Neural progenitor cell (in vitro differentiated cells): ENCODE data around the gene HSPA4. TPM values are rescaled to one million over a fixed set of nuclear protein-coding genes. Genes with fewer than 3 reads are reported as not detected.

Source experiments
- DNase-seq: peaks from one replicate; pipeline ENCODE4 v3.0.0-alpha.2; 2016; ENCODE audit warnings: low spot score
- H2AFZ ChIP-seq: fragments of 200-600 bp; sonication (generic); replicated peaks from 2 replicates; pipeline ENCODE4 v1.6.1; 2016; ENCODE audit warnings: antibody characterized with exemption
- H3F3A ChIP-seq: fragments of 200-600 bp; sonication (generic); 2 replicates; pipeline ENCODE4 v1.6.1; 2016; ENCODE audit warnings: antibody characterized with exemption, low read depth
- H3K27ac ChIP-seq: fragments of 200-600 bp; sonication (generic); 2 replicates; pipeline ENCODE4 v1.5.1; 2016; ENCODE audit warnings: mild to moderate bottlenecking
- H3K27me3 ChIP-seq: fragments of 200-600 bp; sonication (generic); 2 replicates; pipeline ENCODE4 v1.6.1; 2016; ENCODE audit warnings: mild to moderate bottlenecking, moderate library complexity
- H3K36me3 ChIP-seq: fragments of 200-600 bp; sonication (generic); 2 replicates; pipeline ENCODE4 v1.5.1; 2016
- H3K4me1 ChIP-seq: fragments of 200-600 bp; sonication (generic); 2 replicates; pipeline ENCODE4 v1.6.1; 2016; ENCODE audit warnings: mixed run types
- H3K4me2 ChIP-seq: fragments of 200-600 bp; sonication (generic); 2 replicates; pipeline ENCODE4 v1.6.1; 2016
- H3K4me3 ChIP-seq: fragments of 200-600 bp; sonication (generic); 2 replicates; pipeline ENCODE4 v1.5.1; 2016
- H3K79me2 ChIP-seq: fragments of 200-600 bp; sonication (generic); 2 replicates; pipeline ENCODE4 v1.6.1; 2016; ENCODE audit warnings: low read depth
- H3K9ac ChIP-seq: fragments of 200-600 bp; sonication (generic); 2 replicates; pipeline ENCODE4 v1.6.1; 2016
- H3K9me3 ChIP-seq: fragments of 200-600 bp; sonication (generic); 2 replicates; pipeline ENCODE4 v1.5.1; 2016; ENCODE audit warnings: low read depth
- H4K20me1 ChIP-seq: fragments of 200-600 bp; sonication (generic); 2 replicates; pipeline ENCODE4 v1.6.1; 2016; ENCODE audit warnings: low read depth
- H3K27ac Mint-ChIP-seq: 3 replicates; pipeline ENCODE4 v1.8.0; 2021; ENCODE audit warnings: mixed read lengths
- H3K27me3 Mint-ChIP-seq: 2 replicates; pipeline ENCODE4 v1.8.0; 2022; ENCODE audit warnings: low read depth, mild to moderate bottlenecking, inconsistent platforms, moderate library complexity, mixed read lengths; ENCODE audit not compliant: insufficient read depth
- H3K36me3 Mint-ChIP-seq: 3 replicates; pipeline ENCODE4 v1.8.0; 2021; ENCODE audit warnings: mixed read lengths
- H3K4me1 Mint-ChIP-seq: 3 replicates; pipeline ENCODE4 v1.8.0; 2021; ENCODE audit warnings: mixed read lengths
- H3K4me3 Mint-ChIP-seq: 3 replicates; pipeline ENCODE4 v1.8.0; 2021; ENCODE audit warnings: mild to moderate bottlenecking, moderate library complexity, mixed read lengths
- H3K9me3 Mint-ChIP-seq: 3 replicates; pipeline ENCODE4 v1.8.0; 2020; ENCODE audit warnings: mixed read lengths
- EZH2 ChIP-seq: fragments of 200-600 bp; sonication (generic); IDR thresholded peaks from 2 replicates; pipeline ENCODE4 v1.6.1; 2017; ENCODE audit warnings: antibody characterized with exemption, mild to moderate bottlenecking, moderate library complexity
- EZH2phosphoT487 ChIP-seq: fragments of 200-600 bp; sonication (generic); IDR thresholded peaks from 2 replicates; pipeline ENCODE4 v1.6.1; 2017; ENCODE audit warnings: antibody characterized with exemption
- total RNA-seq: library from RNA; depleted of rRNA; stranded (reverse); fragments of >200 nt; gene quantifications from 2 replicates; pipeline ENCODE4 v1.2.3, GENCODE V29; 2015; ENCODE audit warnings: low replicate concordance
- TF ChIP-seq, protein P1 (sequence below): fragments of 200-600 bp; sonication (generic); IDR thresholded peaks from 2 replicates; pipeline ENCODE4 v1.5.1; 2017; ENCODE audit warnings: antibody characterized with exemption, mild to moderate bottlenecking

HSPA4 gene
- total RNA-seq, 1 donor from 2014 or later = 232 TPM

GRCh38 chr5:133029416-133029815 lies 22.4 kb upstream of the HSPA4 start:
- H3F3A ChIP-seq = peaks cover 9% of the 10 kb centered on the region

DNA sequence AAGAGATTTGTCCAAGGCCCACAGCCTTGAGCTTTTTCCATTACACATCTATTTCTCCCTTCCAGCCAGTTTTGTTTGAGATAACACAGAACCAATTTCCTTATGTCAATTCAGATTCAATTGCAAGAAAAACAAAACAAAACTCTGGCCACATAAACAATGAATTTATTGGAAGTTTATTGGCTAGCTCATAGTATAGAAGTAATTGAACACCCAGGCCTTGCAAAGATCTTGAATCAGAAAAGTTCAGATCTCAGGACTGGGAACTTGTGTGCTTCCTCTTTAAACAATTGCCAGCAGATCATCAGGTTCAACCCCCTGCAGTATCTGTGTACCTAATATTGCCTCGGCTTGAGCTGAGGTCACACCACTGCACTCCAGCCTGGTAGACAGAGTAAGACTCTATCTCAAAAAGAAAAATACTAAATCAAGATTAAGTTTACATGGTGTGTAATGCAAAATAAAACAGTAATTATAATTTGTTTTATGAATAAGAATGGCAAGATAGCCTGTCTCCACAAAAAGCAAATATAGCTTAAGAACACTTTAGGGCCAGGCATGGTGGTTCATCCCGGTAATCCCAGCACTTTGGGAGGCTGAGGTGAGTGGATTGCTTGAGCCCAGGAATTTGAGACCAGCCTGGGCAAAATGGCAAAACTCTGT lies 21.3 kb upstream of the HSPA4 start:
- Histone ChIP-seq H3K4me3 (no peak overlapping the region), H3K27me3 (no peaks in the 10 kb centered on the region), H3K27ac (no peak overlapping the region), H3K9ac (no peak overlapping the region), H3K79me2 (peaks cover 4% of the 10 kb centered on the region), H3K4me1 (no peaks in the 10 kb centered on the region), H2AFZ (no peak overlapping the region), H3K36me3 (no peaks in the 10 kb centered on the region), H3K9me3 (no peaks in the 10 kb centered on the region), H3K4me2 (no peak overlapping the region), H3F3A (peaks cover 9% of the 10 kb centered on the region), H4K20me1 (no peaks in the 10 kb centered on the region)
- no peak for TF ChIP-seq EZH2
- TF ChIP-seq, protein P1, sequence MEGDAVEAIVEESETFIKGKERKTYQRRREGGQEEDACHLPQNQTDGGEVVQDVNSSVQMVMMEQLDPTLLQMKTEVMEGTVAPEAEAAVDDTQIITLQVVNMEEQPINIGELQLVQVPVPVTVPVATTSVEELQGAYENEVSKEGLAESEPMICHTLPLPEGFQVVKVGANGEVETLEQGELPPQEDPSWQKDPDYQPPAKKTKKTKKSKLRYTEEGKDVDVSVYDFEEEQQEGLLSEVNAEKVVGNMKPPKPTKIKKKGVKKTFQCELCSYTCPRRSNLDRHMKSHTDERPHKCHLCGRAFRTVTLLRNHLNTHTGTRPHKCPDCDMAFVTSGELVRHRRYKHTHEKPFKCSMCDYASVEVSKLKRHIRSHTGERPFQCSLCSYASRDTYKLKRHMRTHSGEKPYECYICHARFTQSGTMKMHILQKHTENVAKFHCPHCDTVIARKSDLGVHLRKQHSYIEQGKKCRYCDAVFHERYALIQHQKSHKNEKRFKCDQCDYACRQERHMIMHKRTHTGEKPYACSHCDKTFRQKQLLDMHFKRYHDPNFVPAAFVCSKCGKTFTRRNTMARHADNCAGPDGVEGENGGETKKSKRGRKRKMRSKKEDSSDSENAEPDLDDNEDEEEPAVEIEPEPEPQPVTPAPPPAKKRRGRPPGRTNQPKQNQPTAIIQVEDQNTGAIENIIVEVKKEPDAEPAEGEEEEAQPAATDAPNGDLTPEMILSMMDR = no peak
- no peak for TF ChIP-seq EZH2phosphoT487
- no peaks in the 10 kb centered on the region for H3K36me3 Mint-ChIP-seq
- H3K27ac Mint-ChIP-seq = no peak overlapping the region
- peaks cover 18% of the 10 kb centered on the region for H3K4me1 Mint-ChIP-seq
- peaks cover 4% of the 10 kb centered on the region for H3K27me3 Mint-ChIP-seq
- H3K4me3 Mint-ChIP-seq = no peak overlapping the region
- no peak for DNase-seq
- H3K9me3 Mint-ChIP-seq = no peaks in the 10 kb centered on the region

More at GRCh38 chr5:133029416-133029815, 22.4 kb upstream of the HSPA4 start:
- Mint-ChIP-seq H3K9me3 (no peaks in the 10 kb centered on the region), H3K4me1 (peaks cover 19% of the 10 kb centered on the region), H3K27ac (peak overlapping the region; percentile 7), H3K27me3 (no peaks in the 10 kb centered on the region), H3K36me3 (peaks cover under 1% of the 10 kb centered on the region), H3K4me3 (no peak overlapping the region)
- Histone ChIP-seq H3K4me2 (no peak overlapping the region), H3K36me3 (no peaks in the 10 kb centered on the region), H3K4me1 (no peaks in the 10 kb centered on the region), H3K27me3 (no peaks in the 10 kb centered on the region), H4K20me1 (no peaks in the 10 kb centered on the region), H3K9ac (peak overlapping the region; percentile 45), H2AFZ (no peak overlapping the region), H3K4me3 (no peak overlapping the region), H3K9me3 (no peaks in the 10 kb centered on the region), H3K27ac (no peak overlapping the region), H3K79me2 (peaks cover 15% of the 10 kb centered on the region)
- no peak for DNase-seq
- TF ChIP-seq EZH2 (no peak), EZH2phosphoT487 (no peak)
- TF ChIP-seq, protein P1 = no peak

GRCh38 chr5:133032852-133033742 lies 18.7 kb upstream of the HSPA4 start:
- H3K27ac ChIP-seq = no peak overlapping the region
- no peaks in the 10 kb centered on the region for H3K9me3 ChIP-seq
- H3K4me1 ChIP-seq = no peaks in the 10 kb centered on the region
- H3K27me3 ChIP-seq = no peaks in the 10 kb centered on the region
- DNase-seq = no peak
- TF ChIP-seq, protein P1 = no peak
- no peak for TF ChIP-seq EZH2
- no peak for TF ChIP-seq EZH2phosphoT487
- Mint-ChIP-seq H3K27me3 (peaks cover 4% of the 10 kb centered on the region), H3K27ac (no peak overlapping the region), H3K4me3 (no peak overlapping the region), H3K9me3 (no peaks in the 10 kb centered on the region), H3K36me3 (no peaks in the 10 kb centered on the region), H3K4me1 (peaks cover 13% of the 10 kb centered on the region)
- no peak overlapping the region for H3K4me3 ChIP-seq
- no peaks in the 10 kb centered on the region for H4K20me1 ChIP-seq
- H3K9ac ChIP-seq = no peak overlapping the region
- H3K79me2 ChIP-seq = no peaks in the 10 kb centered on the region
- no peak overlapping the region for H3K4me2 ChIP-seq
- H3F3A ChIP-seq = no peaks in the 10 kb centered on the region
- H3K36me3 ChIP-seq = no peaks in the 10 kb centered on the region
- no peak overlapping the region for H2AFZ ChIP-seq
